SK-N-DZ (cell line): Measurements from ENCODE around the gene LSP1.
A peak's percentile ranks its signal among the peaks of the same experiment; 100 is the strongest.
"Not testable (repeated sequence)": the region's sequence is repeated elsewhere in the genome, so short reads cannot be mapped to it uniquely, and the experiment has no call there.

Experiments used
- DNase-seq: peaks from one replicate; pipeline ENCODE4 v3.0.0-alpha.2; 2015; ENCODE audit warnings: low spot score

The LSP1 gene

DNA sequence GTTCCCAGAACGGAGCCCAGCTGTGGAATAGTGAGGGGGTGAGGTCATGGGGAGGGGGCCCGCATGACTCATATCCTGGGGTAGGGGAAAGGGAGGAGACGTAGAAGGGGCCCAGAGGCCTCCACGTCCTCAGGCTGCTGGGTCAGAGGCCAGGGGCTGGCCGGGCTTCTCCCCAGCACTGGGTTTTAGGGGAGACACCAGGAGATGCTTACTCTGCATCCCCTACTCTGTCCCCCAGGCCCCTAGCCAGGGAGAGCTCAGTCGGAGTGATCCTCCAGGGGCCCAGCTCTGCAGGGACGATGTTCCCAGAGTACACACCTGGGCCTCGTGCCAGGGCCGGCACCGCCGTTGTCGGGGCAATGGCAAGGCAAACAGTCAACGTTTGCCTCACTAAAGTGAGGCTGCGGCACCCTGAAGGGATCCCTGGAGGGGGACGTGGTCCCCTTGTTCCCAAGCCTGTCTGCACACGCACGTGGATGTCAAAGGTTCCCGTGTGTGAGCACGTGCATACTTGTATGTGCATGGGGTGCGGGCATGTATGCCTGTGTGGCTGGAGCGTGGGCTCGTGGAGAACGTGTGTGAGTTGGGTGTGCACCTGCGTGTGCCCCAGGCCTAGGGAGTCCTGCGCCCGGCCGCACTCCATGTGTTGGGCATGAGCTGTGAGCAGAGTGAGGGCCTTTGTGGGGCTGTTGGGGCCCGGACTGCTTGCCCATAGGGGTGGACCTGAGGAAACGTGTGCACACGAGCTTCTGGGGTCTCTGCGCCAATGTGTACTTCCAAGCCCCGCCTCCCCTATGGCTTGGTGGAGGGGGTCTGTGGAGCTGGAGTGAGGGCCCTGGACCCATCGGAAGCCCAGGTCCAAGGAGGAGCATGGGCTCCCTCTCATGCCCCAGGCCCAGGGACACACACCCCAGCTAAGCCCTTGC, 24.6 kb downstream of the LSP1 start:
- DNase-seq = no peak

DNA sequence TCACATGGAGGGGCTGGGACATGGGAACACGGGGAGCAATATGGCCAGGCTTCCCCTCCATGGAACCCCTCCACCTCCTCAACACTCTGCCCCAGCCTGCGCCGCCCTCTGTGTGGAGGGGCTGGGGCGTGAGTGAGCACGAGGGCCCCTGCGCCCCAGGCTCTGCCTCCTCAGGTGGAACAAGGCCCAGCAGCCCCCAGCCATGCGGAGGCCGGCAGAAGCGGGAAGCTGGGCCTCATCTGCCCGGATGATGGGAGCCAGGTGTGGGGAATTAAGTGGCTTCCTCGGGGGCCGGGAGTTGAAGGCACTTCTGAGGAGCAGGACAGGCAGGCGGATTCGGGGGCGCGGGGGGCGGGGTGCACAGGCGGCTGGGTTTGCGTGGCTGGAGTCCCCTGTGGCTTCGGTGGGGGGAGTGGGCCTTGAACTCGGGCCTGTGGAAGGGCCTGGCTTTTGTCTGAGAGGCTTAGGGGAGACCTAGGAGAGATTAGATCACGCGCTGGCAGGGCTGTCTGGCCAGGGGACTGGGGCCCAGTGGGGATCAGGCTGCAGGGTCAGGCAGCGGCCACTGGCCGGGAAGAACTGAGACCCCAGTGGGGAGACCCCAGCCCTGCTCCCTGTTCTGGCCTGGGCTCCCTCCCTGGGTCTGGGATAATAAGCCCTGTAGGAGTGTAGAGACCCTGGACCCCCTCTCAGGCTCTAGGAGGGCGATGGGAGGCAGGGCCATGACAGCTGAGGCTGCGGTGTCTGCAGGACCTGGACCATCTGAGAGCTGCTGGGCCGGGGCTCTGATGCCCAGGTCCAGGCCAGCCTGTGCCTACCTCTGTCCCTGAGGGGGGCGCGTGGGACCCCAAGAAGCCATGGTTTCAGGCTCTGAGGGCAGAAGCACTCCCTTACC, 25.5 kb downstream of the LSP1 start:
- DNase-seq = peak; percentile 34

DNA sequence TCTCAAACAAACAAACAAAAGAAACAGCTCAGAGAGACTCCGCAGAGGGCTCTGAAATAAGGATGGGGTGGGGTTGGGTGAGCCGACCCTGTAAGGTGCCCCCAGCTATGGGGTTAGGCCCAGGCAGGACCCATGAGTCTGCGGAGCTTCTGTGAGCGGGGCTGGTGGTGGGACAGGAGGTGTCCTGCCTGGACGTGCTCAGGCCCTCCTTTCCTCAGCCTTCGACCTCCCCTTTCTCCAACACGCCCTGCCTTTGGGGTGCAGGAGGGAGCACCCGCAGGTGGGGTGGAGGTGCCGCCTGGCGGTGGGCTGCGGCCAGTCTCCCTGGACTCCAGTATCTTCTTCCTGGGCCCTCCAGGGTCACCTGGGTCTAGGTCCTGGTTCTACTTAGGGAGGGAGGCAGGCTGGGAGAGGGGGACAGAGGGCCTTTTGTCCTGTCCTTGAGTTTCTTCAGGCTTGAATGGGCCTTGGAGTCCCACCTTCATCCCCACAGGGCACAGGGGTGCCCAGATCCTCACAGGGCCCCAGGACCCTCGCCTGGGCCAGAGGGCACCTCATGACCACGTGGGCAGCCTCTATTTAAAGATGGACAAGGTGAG, 26.6 kb downstream of the LSP1 start:
- no peak for DNase-seq

DNA sequence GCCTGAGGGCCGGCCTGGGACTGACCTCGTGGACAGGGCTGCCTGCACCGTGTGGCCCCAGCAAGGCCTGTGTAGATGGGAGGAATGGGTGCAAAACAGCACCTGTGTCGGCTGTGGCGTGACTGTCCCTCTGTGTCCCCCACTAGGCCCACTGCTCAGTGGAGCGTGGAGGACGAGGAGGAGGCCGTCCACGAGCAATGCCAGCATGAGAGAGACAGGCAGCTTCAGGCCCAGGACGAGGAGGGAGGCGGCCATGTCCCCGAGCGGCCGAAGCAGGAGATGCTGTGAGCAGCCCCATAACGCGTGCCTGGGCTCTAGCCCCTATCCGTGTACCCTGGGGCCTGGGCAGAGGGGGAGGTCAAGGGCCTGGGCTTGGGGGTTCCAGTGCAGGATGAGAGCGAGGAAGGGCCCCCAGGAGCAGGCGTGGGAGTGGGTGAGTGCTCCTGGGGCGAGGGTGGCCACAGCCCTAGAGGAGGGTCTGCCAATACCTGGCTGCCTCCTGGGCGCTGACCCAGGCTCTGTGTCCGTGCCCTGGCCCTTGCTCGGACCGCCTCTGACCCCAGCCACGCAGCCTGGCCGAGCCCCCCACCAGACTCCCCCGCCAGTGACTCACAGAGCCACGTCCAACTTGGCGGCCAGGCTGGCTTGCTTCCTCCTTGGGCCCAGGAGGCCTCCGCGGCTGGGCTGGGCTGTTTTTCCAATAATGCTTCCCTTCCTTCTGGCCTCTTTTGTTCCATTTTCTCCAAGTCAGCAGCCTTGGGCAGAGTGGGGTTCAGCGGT, 27.2 kb downstream of the LSP1 start:
- no peak for DNase-seq

DNA sequence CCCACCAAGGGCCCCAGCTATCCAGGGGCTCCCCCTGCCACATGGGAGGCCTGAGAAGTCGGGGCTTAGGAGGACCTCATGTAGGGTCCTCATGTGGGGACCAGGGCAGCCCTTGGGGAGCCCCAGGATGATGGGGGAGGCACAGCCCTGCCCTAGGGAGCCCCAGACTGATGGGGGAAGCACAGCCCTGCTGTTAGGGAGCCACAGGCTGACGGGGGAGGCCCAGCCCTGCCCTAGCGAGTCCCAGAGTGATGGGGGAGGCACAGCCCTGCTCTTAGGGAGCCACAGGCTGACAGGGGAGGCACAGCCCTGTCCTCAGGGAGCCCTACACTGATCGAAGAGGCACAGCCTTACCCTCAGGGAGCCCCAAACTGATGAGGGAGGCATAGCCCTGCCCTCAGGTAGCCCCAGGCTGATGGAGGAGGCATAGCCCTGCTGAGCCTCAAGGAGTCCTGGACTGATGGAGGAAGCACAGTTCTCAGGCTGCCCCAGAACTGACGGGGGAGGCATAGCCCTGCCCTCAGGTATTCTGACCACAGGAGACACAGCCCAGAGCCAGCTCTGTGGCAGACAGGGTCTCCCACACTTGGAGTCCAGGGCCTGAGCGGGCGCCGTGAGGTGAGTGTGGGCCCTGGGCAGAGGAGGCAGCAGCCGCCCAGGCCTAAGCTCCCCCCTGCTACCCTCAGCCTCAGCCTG, 28.0 kb downstream of the LSP1 start:
- no peak for DNase-seq

DNA sequence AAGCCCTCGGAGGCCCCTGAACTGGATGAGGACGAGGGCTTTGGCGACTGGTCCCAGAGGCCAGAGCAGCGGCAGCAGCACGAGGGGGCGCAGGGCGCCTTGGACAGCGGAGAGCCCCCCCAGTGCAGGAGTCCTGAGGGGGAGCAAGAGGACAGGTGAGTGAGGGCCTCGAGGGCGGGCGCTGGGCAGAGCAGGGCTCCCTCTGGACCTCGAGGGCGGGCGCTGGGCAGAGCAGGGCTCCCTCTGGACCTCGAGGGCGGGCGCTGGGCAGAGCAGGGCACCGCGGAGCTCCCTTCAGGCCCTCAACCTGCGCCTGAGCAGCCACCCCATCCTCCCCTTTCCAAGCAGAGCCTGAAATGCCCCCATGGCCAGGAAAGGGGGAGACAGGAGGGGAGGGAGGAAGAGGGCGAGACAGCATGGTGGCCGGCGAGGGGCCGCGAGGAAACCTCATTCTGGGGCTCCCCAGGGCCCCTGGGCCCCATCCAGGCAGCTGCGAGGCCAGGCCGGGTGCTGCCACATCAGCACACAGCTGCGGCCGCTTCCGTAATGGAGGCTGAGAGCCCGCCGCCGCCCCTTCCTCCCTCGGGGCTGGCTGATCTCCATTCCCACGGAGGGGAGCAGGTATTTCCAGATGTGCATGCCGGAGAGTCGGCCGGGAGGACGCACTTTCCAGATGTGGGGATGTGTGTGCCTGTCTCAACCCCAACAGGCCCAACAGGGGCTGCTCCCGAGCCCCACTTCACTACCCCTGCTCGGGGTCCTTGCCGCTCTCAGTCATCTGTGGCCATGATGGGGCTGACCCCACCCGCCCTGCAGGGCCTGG, 28.8 kb downstream of the LSP1 start:
- no peak for DNase-seq

DNA sequence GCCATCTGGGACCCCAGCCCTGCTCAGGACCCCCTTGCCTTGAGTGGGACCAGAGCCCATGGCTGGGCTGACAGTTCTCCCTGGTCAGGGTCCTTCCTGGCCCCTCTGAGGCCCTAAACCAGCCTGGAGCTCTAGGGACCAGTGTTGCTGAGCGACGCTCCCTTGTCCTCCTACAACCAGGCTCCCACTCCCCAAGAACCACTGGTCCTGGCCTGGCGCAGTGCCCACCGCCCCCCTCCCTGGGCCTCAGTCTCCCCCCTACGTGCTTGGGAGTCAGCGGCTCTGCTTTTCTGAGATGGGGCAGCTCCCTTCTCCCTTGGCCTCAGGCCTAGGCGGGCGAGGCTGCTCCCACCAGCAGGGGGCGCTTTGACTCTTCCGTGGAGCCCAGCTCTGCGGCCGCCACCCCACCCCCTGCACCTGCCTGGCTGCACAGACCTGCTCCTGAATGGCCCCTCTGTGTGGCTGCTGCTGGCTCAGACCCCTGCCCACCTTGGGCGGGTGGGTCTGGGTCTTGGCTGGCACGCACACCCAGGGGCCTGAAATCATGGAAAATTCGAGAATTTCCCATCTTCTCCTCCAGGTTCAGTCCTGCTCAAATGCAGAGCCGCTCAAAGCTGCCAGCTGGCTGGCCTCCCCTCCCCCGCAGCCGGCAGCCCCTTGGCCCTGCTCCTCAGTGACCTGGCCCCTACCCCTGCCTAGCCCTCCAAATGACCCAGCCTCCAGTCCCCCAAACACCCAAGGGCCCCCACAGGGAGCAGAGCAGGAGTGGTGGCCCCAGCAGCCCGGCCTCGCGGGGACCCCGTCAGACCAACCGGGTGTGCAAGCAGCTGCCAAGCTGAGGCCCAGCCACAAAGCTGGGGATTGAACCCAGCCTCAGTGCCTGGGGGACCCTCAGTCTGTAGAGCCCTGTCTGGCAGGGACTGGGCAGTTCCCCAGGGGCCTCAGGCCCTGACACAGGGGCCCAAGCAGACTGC, 29.7 kb downstream of the LSP1 start:
- peak; percentile 70 for DNase-seq

- DNase-seq = no peak
Measured at GRCh38 chr11:1883346-1884302, 30.7 kb downstream of the LSP1 start.

- no peak for DNase-seq
Measured at GRCh38 chr11:1884303-1884700, 31.4 kb downstream of the LSP1 start.

GRCh38 chr11:1886551-1886950, 33.7 kb downstream of the LSP1 start:
- not testable (repeated sequence) for DNase-seq

- no peak for DNase-seq
Measured at GRCh38 chr11:1887451-1888346, 34.8 kb downstream of the LSP1 start.

GRCh38 chr11:1888347-1888753, 35.5 kb downstream of the LSP1 start:
- no peak for DNase-seq

DNA sequence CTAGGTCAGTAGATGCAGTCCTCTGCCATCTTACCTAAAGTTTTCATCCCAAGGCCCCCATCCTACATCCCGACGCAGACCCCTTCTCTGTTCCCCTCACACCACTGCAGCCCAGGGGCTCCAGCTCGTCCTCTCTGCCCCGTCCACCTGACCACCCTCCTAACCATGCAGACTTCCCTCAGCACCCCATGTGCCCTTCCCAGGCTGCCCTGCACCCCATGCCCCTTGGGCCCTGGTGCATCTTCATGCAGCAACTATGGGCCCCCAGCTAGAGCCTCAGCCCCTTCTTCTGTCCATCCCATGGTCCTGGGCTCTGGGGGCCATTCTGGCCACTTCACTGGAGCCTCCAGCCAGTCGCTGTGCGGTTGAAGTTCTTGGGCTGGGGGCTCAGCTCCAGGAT, 35.9 kb downstream of the LSP1 start:
- no peak for DNase-seq

- no peak for DNase-seq
Measured at GRCh38 chr11:1889224-1889930, 36.5 kb downstream of the LSP1 start.
